Activated naive CD8-positive, alpha-beta T cell treated with anti-CD3 and anti-CD28 coated beads, Interleukin-2, amount 50 U/mL, for 24 hours (primary cell): ENCODE measurements around the gene LCE3E.

Experiments
- ATAC-seq: fragments of 150-1000 bp; cut with Tn5 transposase; one replicate; pipeline ENCODE4 v1.10.0; 2021
- DNase-seq: peaks from one replicate; pipeline ENCODE4 v3.0.0; 2021
- H3K27ac Mint-ChIP-seq: one replicate; pipeline ENCODE4 v1.8.0; 2021; ENCODE audit warnings: mild to moderate bottlenecking, mixed read lengths
- H3K27me3 Mint-ChIP-seq: one replicate; pipeline ENCODE4 v1.8.0; 2021; ENCODE audit warnings: mixed read lengths
- H3K36me3 Mint-ChIP-seq: one replicate; pipeline ENCODE4 v1.8.0; 2021; ENCODE audit warnings: low read depth, mixed read lengths
- H3K4me1 Mint-ChIP-seq: one replicate; pipeline ENCODE4 v1.8.0; 2021; ENCODE audit warnings: mixed read lengths
- H3K4me3 Mint-ChIP-seq: one replicate; pipeline ENCODE4 v1.8.0; 2021; ENCODE audit warnings: mild to moderate bottlenecking, moderate library complexity, mixed read lengths
- H3K9me3 Mint-ChIP-seq: one replicate; pipeline ENCODE4 v1.8.0; 2021; ENCODE audit warnings: mixed read lengths

The LCE3E gene

GRCh38 chr1:152537496-152537895 lies 29.1 kb downstream of the LCE3E start:
- Mint-ChIP-seq H3K27me3 (peaks cover 24% of the 10 kb centered on the region), H3K4me1 (no peaks in the 10 kb centered on the region), H3K9me3 (no peaks in the 10 kb centered on the region), H3K4me3 (no peak overlapping the region), H3K27ac (no peak overlapping the region), H3K36me3 (no peaks in the 10 kb centered on the region)
- no peak for DNase-seq
- no peak for ATAC-seq

- Mint-ChIP-seq H3K4me3 (no peak overlapping the region), H3K4me1 (no peaks in the 10 kb centered on the region), H3K27ac (no peak overlapping the region), H3K9me3 (no peaks in the 10 kb centered on the region), H3K27me3 (peaks cover 21% of the 10 kb centered on the region), H3K36me3 (no peaks in the 10 kb centered on the region)
- no peak for ATAC-seq
- no peak for DNase-seq
Observed at GRCh38 chr1:152535774-152536173, 30.8 kb downstream of the LCE3E start.

GRCh38 chr1:152533327-152533938 lies 33.1 kb downstream of the LCE3E start:
- H3K9me3 Mint-ChIP-seq, result no peaks in the 10 kb centered on the region
- ATAC-seq, result no peak
- peaks cover 28% of the 10 kb centered on the region for H3K27me3 Mint-ChIP-seq
- DNase-seq, result peak; percentile 50
- no peak overlapping the region for H3K4me3 Mint-ChIP-seq
- H3K4me1 Mint-ChIP-seq, result no peaks in the 10 kb centered on the region
- no peak overlapping the region for H3K27ac Mint-ChIP-seq
- H3K36me3 Mint-ChIP-seq, result no peaks in the 10 kb centered on the region

- no peak overlapping the region for H3K4me3 Mint-ChIP-seq
- no peaks in the 10 kb centered on the region for H3K36me3 Mint-ChIP-seq
- ATAC-seq (no peak), DNase-seq (no peak)
- H3K27me3 Mint-ChIP-seq, result peaks cover 10% of the 10 kb centered on the region
- no peaks in the 10 kb centered on the region for H3K4me1 Mint-ChIP-seq
- no peaks in the 10 kb centered on the region for H3K9me3 Mint-ChIP-seq
- no peak overlapping the region for H3K27ac Mint-ChIP-seq
Observed at GRCh38 chr1:152525080-152525641, 41.4 kb downstream of the LCE3E start.

GRCh38 chr1:152520561-152521090 lies 46.0 kb downstream of the LCE3E start:
- H3K27ac Mint-ChIP-seq, result no peak overlapping the region
- no peak overlapping the region for H3K4me3 Mint-ChIP-seq
- H3K27me3 Mint-ChIP-seq, result peaks cover 25% of the 10 kb centered on the region
- H3K9me3 Mint-ChIP-seq, result no peaks in the 10 kb centered on the region
- no peaks in the 10 kb centered on the region for H3K4me1 Mint-ChIP-seq
- DNase-seq (no peak), ATAC-seq (no peak)
- no peaks in the 10 kb centered on the region for H3K36me3 Mint-ChIP-seq

GRCh38 chr1:152519851-152520250 lies 46.7 kb downstream of the LCE3E start:
- Mint-ChIP-seq H3K36me3 (no peaks in the 10 kb centered on the region), H3K4me3 (no peak overlapping the region), H3K4me1 (peaks cover 2% of the 10 kb centered on the region), H3K9me3 (no peaks in the 10 kb centered on the region), H3K27ac (no peak overlapping the region), H3K27me3 (peaks cover 29% of the 10 kb centered on the region)
- no peak for DNase-seq
- ATAC-seq, result no peak

- H3K4me3 Mint-ChIP-seq, result no peak overlapping the region
- ATAC-seq (no peak), DNase-seq (no peak)
Observed at GRCh38 chr1:152517237-152517811, 49.3 kb downstream of the LCE3E start.

GRCh38 chr1:152516082-152516481 lies 50.5 kb downstream of the LCE3E start:
- DNase-seq, result no peak
- Mint-ChIP-seq H3K36me3 (no peaks in the 10 kb centered on the region), H3K4me3 (no peak overlapping the region), H3K4me1 (peaks cover 2% of the 10 kb centered on the region), H3K9me3 (no peaks in the 10 kb centered on the region), H3K27ac (no peak overlapping the region), H3K27me3 (peaks cover 51% of the 10 kb centered on the region)
- no peak for ATAC-seq

More at GRCh38 chr1:152517237-152517811, 49.3 kb downstream of the LCE3E start:
- no peaks in the 10 kb centered on the region for H3K36me3 Mint-ChIP-seq
- no peaks in the 10 kb centered on the region for H3K9me3 Mint-ChIP-seq
- H3K27me3 Mint-ChIP-seq, result peaks cover 46% of the 10 kb centered on the region
- H3K27ac Mint-ChIP-seq, result no peak overlapping the region
- peaks cover 2% of the 10 kb centered on the region for H3K4me1 Mint-ChIP-seq
